GM18867 (cell line): ENCODE data around the gene STARD13.

Experiments used
- ATAC-seq: cut with Tn5 transposase; IDR thresholded peaks from one replicate; pipeline ENCODE4 v1.9.1; 2021; ENCODE audit warnings: mild to moderate bottlenecking, moderate library complexity; ENCODE audit not compliant: unreplicated experiment

Gene STARD13

GRCh38 chr13:33285420-33286124, at the start of gene STARD13:
TSS of gene STARD13 (minus strand) at chr13:33285755. CDS start at chr13:33285638, 117 bp downstream.
- peak; percentile 76 for ATAC-seq

DNA sequence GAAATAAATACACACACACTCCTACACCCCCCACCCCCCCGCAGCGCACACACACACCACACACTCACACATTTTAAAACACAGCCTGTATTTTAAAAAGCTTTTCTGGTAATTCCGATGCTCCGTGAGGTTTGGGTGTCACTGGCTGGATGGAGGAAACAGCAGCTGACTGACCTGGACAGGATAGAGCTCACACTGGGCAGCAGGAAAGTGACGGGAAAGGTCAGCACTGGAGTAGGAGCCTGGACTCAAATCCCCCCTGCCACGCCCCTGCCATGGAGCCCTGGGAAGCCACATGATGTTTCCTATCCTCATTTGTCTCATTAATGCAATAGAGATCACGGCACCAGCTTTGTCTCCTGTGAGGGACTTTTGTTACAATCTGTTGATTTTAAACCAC, 49.3 kb upstream of the STARD13 start:
- ATAC-seq = no peak

- no peak for ATAC-seq
These were observed 46.4 kb upstream of the STARD13 start for GRCh38 chr13:33331962-33332361.

DNA sequence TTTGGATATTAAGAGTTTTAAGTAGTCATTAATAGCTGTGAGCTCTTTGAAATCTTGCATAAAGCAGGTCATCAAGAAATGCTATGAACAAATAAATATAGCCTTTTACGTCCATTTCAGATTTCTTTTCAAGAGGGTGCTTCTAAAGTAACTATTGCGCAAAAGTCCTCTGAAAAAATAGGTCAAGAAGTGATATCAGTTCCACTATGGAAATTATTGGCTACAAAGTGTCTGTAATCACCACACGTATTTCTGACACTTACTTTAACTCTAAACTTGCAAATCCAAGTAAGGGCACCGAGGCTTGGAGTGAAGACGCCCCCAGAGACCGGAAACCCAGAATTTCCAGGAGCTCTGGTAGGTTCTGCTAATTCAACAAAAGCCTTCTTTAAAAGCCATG, 44.9 kb upstream of the STARD13 start:
- ATAC-seq = no peak

DNA sequence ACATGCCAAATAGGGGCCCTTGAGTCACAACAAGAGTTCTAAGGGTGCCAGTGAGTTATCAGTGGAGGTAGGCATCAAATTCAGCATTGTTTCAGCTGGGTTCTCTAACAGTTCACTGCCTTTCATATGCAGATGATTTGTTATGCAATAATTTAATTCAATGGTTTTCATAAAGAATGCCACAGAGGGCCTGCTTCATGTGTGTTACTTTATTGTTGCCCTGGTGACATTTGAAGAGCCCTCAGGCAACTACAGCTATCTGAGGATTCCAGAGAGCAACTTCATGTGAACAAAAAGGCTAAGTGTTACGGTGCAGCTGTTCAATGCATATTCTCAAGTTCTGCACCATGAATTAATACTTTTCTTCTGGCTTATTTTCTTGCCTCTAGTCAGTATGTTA, 43.1 kb upstream of the STARD13 start:
- no peak for ATAC-seq

GRCh38 chr13:33326723-33327122, 41.2 kb upstream of the STARD13 start:
- no peak for ATAC-seq

- ATAC-seq = no peak
These were observed 40.7 kb upstream of the STARD13 start for GRCh38 chr13:33326246-33326645.

DNA sequence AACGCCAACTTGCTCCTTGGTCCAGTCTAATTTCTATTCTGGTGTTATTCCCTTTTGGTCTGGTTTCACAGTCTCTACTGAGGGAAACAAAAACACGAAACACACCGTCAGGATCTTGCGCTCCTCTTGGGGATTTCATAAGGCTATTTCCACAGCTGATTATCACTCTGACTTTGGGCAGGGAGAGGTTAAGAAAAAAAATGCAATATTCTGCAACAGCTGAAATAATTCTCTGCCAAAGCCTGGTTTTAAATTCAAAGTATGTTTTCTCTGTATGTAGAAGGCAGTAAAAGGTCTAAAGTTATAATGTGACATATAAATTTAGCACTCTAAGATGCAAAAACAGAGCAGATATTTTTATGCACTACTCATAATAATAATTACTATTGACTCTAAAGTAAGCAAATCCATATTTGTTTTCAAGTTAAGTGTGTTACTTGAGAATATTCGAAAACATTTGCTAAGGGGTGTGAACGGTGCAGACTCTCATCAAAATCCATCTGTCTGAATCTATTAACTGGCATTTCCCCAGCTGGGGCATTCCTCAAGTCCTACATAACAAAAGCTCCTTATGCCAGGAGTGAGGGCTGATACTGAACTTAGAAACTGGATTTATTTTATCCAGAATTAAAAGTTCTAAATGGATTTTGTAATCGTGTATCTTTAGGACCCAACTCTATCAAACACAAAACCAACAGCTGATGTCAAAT, 38.4 kb upstream of the STARD13 start:
- ATAC-seq = no peak

- ATAC-seq = no peak
These were observed 37.6 kb upstream of the STARD13 start for GRCh38 chr13:33322965-33323668.

GRCh38 chr13:33322543-33322809, 36.9 kb upstream of the STARD13 start:
- ATAC-seq = no peak

GRCh38 chr13:33321686-33322542, 36.4 kb upstream of the STARD13 start:
- ATAC-seq = no peak

- no peak for ATAC-seq
These were observed 34.3 kb upstream of the STARD13 start for GRCh38 chr13:33319859-33320258.

- no peak for ATAC-seq
These were observed 33.2 kb upstream of the STARD13 start for GRCh38 chr13:33318744-33319143.

GRCh38 chr13:33318037-33318436, 32.5 kb upstream of the STARD13 start:
- ATAC-seq = no peak

- ATAC-seq = no peak
These were observed 31.3 kb upstream of the STARD13 start for GRCh38 chr13:33316890-33317289.

GRCh38 chr13:33313504-33313903, 27.9 kb upstream of the STARD13 start:
- no peak for ATAC-seq

- no peak for ATAC-seq
These were observed 27.3 kb upstream of the STARD13 start for GRCh38 chr13:33312861-33313212.

DNA sequence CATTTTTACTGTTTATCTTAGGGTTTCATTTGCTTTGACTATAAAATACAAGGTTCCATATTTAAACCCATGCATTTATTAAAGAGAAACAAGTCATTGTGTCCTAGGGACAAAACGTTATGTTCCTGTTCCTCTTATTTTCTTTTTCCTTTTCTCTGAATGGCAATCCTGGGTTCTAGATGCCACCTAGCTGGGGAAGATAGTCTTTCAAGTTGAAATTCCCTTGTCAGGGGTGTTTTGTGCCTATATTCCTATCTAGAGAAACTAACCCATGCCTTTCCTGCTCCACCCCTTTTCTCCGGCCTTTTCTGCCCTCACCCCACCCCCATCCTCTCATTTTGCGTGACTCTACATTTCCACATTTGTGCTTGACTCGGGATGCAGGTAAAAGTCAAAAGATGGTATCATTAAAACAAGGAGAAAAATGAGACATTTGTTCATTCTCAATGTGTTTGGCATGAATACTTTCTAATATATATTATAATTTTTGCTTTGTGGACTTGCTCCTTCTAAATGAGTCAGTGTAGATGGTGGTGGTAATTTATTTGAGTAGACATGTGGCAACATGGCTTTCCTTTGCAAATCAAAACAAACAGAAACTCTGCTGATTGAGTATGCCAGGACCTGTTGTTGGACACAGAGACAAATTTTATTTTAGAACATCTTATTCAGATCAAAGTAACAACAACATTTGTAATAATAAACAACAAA, 26.8 kb upstream of the STARD13 start:
- ATAC-seq = no peak

DNA sequence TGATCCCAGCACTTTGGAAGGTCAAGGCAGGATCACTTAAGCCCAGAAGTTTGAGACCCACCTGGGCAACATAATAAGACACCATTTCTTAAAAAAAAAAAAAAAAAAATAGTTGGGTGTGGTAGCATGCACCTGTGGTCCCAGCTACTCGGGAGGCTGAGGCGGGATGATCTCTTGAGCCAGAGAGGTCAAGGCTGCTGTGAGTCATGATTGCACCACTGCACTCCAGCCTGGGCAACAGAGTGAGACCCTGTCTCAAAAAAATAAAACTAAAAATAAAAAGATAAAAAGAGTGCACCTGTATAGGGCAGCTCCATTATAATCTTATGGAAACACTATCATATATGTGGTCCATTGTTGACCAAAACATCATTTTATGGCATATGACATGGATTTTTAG, 25.5 kb upstream of the STARD13 start:
- ATAC-seq = no peak

DNA sequence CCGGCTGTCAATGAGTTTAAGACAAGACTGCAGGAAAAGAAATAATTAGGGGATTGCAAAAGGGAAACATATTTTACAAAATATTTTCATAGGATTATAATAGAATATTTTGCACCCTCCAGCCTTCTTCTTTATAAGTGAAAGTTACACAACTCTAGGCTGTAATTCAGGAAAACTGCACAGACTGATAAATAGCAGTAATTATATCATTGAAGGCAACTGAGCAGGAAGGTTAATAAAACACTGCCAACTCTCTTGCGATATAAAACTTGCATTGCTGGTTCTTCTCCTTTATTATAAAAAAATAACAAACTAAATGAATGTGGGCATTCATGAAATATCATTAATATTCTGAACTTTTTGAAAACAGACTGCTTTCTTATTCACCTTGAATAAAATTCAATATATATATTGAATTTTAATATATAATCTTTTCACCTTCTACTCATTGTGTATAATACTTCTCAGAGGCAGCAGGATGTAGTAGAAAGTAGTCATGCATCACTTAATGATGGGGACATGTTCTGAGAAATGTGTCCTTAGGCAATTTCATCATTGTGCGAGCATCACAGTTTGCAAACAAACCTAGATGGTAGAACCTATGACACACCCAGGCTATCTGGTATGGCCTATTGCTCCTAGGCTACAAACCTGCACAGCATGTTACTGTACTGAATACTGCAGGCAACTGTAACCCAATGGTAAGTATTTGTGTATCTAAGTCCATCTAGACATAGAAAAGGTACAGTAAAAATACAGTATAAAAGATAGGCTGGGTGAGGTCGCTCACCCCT, 24.9 kb upstream of the STARD13 start:
- ATAC-seq = no peak
